ENCODE results near the gene RAB5IF. TPM values are rescaled to one million over a fixed set of nuclear protein-coding genes. Genes with fewer than 3 reads are reported as not detected.

Gene RAB5IF
- total RNA-seq, 6 experiments from 2014 or later = 94.5 to 105 (median 100) TPM

DNA sequence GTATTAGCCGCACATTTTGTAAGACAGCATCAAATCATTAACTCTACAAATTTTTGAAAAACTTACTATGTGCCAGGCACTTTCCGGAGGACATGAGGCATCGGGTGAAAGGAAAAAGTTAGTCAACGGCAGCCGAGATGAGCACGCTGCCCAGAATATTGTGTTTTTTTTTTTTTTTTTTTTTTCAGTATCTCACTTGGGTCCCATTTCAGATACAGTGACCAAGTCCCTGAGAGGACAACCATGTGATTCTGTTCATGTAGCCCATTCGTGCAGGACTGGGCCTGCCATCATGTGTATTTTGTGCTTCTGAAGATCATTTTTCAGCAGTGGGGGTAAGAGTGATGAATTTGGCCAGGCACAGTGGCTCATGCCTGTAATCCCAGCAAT is 39.1 kb downstream of the RAB5IF start:
- peaks cover 7% of the 10 kb centered on the region for H3K27me3 Mint-ChIP-seq (ENCODE audit: insufficient read depth)
- TF ChIP-seq, protein P1, sequence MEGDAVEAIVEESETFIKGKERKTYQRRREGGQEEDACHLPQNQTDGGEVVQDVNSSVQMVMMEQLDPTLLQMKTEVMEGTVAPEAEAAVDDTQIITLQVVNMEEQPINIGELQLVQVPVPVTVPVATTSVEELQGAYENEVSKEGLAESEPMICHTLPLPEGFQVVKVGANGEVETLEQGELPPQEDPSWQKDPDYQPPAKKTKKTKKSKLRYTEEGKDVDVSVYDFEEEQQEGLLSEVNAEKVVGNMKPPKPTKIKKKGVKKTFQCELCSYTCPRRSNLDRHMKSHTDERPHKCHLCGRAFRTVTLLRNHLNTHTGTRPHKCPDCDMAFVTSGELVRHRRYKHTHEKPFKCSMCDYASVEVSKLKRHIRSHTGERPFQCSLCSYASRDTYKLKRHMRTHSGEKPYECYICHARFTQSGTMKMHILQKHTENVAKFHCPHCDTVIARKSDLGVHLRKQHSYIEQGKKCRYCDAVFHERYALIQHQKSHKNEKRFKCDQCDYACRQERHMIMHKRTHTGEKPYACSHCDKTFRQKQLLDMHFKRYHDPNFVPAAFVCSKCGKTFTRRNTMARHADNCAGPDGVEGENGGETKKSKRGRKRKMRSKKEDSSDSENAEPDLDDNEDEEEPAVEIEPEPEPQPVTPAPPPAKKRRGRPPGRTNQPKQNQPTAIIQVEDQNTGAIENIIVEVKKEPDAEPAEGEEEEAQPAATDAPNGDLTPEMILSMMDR (IDR thresholded peaks at IDR 0.05) = no peak
- H3K9me3 Mint-ChIP-seq = no peaks in the 10 kb centered on the region
- no peak for DNase-seq
- no peak overlapping the region for H3K27ac Mint-ChIP-seq
- H3K36me3 Mint-ChIP-seq (ENCODE audit: low read depth) = no peaks in the 10 kb centered on the region
- no peak overlapping the region for H3K4me3 Mint-ChIP-seq
- H3K4me1 Mint-ChIP-seq (ENCODE audit: low read depth) = no peaks in the 10 kb centered on the region

DNA sequence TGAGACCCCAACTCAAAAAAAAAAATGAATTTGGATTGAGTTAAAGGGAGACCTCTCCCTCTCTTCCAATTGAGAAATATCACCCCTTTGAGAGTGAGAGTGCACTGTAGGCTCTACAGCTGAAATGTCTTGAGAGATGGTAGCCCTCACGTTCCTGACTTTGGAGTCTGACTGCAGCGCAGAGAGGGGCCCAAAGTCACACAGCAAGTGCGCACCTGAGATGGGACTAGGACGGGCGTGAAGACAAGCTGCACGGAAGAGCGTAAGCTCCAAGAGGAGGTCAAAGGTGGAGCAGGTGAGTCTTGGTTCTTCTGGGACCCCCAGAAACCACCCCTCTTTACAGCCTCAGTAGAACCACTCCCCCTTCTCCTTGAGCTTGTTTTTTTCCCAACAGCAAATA is 39.8 kb downstream of the RAB5IF start:
- peaks cover 7% of the 10 kb centered on the region for H3K27me3 Mint-ChIP-seq (ENCODE audit: insufficient read depth)
- no peaks in the 10 kb centered on the region for H3K9me3 Mint-ChIP-seq
- TF ChIP-seq, protein P1 (IDR thresholded peaks at IDR 0.05) = no peak
- H3K4me1 Mint-ChIP-seq (ENCODE audit: low read depth) = no peaks in the 10 kb centered on the region
- H3K36me3 Mint-ChIP-seq (ENCODE audit: low read depth) = no peaks in the 10 kb centered on the region
- no peak for DNase-seq
- no peak overlapping the region for H3K4me3 Mint-ChIP-seq
- H3K27ac Mint-ChIP-seq = no peak overlapping the region

DNA sequence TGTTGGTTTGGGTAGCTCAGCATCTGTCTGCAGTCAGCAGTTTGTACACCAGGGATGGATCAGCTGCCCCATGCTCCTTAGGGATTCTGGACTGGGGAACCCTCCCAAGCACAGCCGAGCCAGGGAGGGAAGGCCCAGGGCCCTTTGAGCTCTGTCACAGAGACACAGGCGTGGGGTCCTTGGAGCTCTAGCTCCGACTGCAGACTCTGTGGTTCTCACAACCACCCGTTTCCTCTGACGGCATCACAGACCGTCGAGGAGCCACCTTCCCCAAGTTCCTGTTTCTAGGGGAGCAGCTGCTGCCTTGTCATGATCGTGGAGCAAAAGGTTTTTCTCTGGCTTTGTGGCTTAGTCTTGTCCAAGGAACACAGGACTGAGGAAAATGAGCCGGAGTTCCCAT is 40.4 kb downstream of the RAB5IF start, which contains the start of gene SLA2:
Gene SLA2, minus strand, starts transcription at position 199 of the 400 bp plus-strand sequence. CDS start 4,861 bp downstream, outside the sequence.
- H3K36me3 Mint-ChIP-seq (ENCODE audit: low read depth) = no peaks in the 10 kb centered on the region
- H3K9me3 Mint-ChIP-seq = no peaks in the 10 kb centered on the region
- TF ChIP-seq, protein P1 (IDR thresholded peaks at IDR 0.05) = no peak

DNA sequence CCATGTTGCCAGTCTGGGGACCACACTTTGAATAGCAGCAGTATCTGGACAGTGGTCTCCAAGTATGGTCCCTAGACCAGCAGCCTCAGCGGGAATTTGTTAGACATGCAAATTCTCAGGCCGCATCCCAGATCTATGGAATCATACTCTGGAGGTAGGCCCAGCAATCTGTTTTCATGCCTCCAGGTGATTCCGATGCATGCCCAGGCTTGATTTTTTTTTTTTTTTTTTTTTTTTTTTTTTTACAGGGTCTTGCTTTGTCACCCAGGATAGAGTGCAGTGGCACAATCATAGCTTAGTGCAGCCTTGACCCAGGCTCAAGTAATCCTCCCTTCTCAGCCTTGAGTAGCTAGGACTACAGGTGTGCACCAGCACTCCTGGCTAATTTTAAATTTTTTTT is 41.1 kb downstream of the RAB5IF start:
- no peak overlapping the region for H3K4me3 Mint-ChIP-seq
- H3K27me3 Mint-ChIP-seq (ENCODE audit: insufficient read depth) = peaks cover 7% of the 10 kb centered on the region
- no peaks in the 10 kb centered on the region for H3K4me1 Mint-ChIP-seq (ENCODE audit: low read depth)
- H3K27ac Mint-ChIP-seq = no peak overlapping the region
- peaks cover 5% of the 10 kb centered on the region; the same call in 1 of the 2 replicates for H3K36me3 Mint-ChIP-seq (ENCODE audit: low read depth)
- DNase-seq = no peak
- no peaks in the 10 kb centered on the region for H3K9me3 Mint-ChIP-seq
- TF ChIP-seq, protein P1 (IDR thresholded peaks at IDR 0.05) = no peak

More for the DNA sequence above, 40.4 kb downstream of the RAB5IF start, which contains the start of gene SLA2:
- H3K4me1 Mint-ChIP-seq (ENCODE audit: low read depth) = no peaks in the 10 kb centered on the region
- DNase-seq = no peak
- H3K27me3 Mint-ChIP-seq (ENCODE audit: insufficient read depth) = peaks cover 7% of the 10 kb centered on the region
- H3K4me3 Mint-ChIP-seq = no peak within 1 kb of the TSS
- H3K27ac Mint-ChIP-seq = no peak within 1 kb of the TSS

DNA sequence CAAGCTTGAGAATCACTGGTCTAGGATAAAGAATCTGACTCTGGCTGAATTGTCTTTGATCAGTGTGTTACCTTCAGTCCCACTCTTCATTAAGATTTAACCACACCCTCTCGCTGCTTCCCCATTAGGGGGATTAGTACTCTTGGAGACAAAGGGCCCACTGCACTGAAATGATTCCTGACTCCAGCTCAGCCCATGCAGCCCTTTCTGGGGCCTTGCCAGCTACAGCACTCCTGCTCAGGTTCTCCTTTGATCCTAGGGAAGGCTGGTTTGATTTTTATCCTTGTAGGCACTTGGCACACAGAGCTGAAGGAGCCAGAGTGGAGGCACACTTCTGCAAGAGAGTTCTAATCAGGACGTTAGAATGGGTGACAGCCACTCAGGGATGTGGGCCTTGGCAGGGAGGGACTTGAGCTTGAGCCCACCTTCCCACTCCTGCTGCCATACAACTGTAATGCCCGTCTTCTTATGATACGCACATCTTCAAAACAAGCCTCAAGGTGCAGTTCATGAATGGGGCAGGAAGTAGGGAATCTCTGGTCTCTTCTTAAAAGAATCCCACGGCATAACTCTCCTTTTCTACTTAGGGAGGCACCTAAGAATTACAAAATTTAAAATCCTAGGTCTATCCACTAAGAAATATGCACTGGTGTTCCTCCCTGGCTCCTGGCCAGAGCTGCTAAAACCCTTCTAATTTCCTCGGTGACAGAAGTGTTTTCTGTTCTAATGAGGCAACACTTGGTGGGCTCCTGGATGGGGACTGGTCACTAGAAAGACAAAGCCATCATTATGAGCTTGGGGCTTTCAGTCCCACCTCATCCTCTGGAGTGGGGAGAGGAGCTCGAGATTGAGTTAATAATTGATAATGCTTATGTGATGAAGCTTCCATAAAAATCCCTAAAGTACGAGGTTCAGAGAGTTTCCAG is 41.9 kb downstream of the RAB5IF start:
- peaks cover 7% of the 10 kb centered on the region for H3K27me3 Mint-ChIP-seq (ENCODE audit: insufficient read depth)
- no peaks in the 10 kb centered on the region for H3K4me1 Mint-ChIP-seq (ENCODE audit: low read depth)
- no peak overlapping the region for H3K27ac Mint-ChIP-seq
- H3K9me3 Mint-ChIP-seq = no peaks in the 10 kb centered on the region
- no peak overlapping the region for H3K4me3 Mint-ChIP-seq
- TF ChIP-seq, protein P1 (IDR thresholded peaks at IDR 0.05) = no peak
- DNase-seq = no peak
- peaks cover 5% of the 10 kb centered on the region; the same call in 1 of the 2 replicates for H3K36me3 Mint-ChIP-seq (ENCODE audit: low read depth)

Measured in HFFc6 (cell line).